Gastrocnemius medialis (tissue), 4 donors: ENCODE data around the gene PPP4C. TPM values are rescaled to one million over a fixed set of nuclear protein-coding genes. Genes with fewer than 3 reads are reported as not detected.

Experiments used
- ATAC-seq, 2 donors: fragments of 150-250 bp; one replicate each; pipeline ENCODE4 v1.9.1; 2016
- DNase-seq, 2 donors: peaks; one replicate each; pipeline ENCODE4 v3.0.0-alpha.2; 2019
- H3K27ac ChIP-seq, 4 donors: fragments of 200-600 bp; sonication (generic); 1 replicate in 1 of 4; 2 replicates in 3 of 4; pipeline ENCODE4 v1.5.1; 2016 to 2018; ENCODE audit warnings: mild to moderate bottlenecking in 2 of 4, moderate library complexity in 1 of 4
- H3K27me3 ChIP-seq, 3 donors: fragments of 200-600 bp; sonication (generic) in 2 of 3; 1 replicate in 1 of 3; 2 replicates in 2 of 3; pipeline versions ENCODE4 v1.5.1 to v1.6.0; 2016 to 2019; ENCODE audit warnings: mild to moderate bottlenecking in 1 of 3, moderate library complexity in 1 of 3
- H3K36me3 ChIP-seq, 2 donors: fragments of 200-600 bp; sonication (generic) in 1 of 2; one replicate each; pipeline ENCODE4 v1.5.1; 2017 to 2018
- H3K4me1 ChIP-seq, 2 donors: fragments of 200-600 bp; sonication (generic) in 1 of 2; one replicate each; pipeline ENCODE4 v1.5.1; 2016 to 2017; ENCODE audit warnings: mild to moderate bottlenecking in 2 of 2
- H3K4me3 ChIP-seq, 4 donors: fragments of 200-600 bp; sonication (generic) in 3 of 4; 1 replicate in 1 of 4; 2 replicates in 3 of 4; pipeline ENCODE4 v1.5.1; 2016 to 2019; ENCODE audit warnings: mild to moderate bottlenecking in 2 of 4
- H3K9me3 ChIP-seq, 3 donors: fragments of 200-600 bp; sonication (generic) in 2 of 3; 1 replicate in 1 of 3; 2 replicates in 2 of 3; pipeline ENCODE4 v1.5.1; 2016 to 2019
- CTCF ChIP-seq, 5 experiments: fragments of 450-650 bp in 3 of 5; fragments of 200-600 bp in 2 of 5; sonication (generic) in 2 of 5; IDR thresholded peaks in 4 of 5; conservative IDR thresholded peaks in 1 of 5; 1 replicate in 4 of 5; 2 replicates in 1 of 5; pipeline ENCODE4 v1.5.1; 2016 to 2019; ENCODE audit warnings: antibody characterized with exemption in 5 of 5, mild to moderate bottlenecking in 3 of 5, moderate library complexity in 3 of 5
- POLR2A ChIP-seq, 2 donors: fragments of 450-650 bp; IDR thresholded peaks; one replicate each; pipeline ENCODE4 v1.6.1; 2017; ENCODE audit warnings: antibody characterized with exemption in 2 of 2, mild to moderate bottlenecking in 2 of 2, moderate library complexity in 2 of 2
- in situ Hi-C, 4 donors: fragments of 200-750 bp; cut with MboI; loops; one replicate each; pipeline versions ENCODE4 v1.15.0 to v1.8.0; 2017; ENCODE audit warnings: low sequenced_read_pairs in 4 of 4
- intact Hi-C: fragments of 100-400 bp; cut with DNase I; formaldehyde crosslinking; loops from one replicate; pipeline ENCODE4 v1.15.1; 2023; ENCODE audit warnings: low total_unique reads
- total RNA-seq, 4 donors: library from RNA; depleted of rRNA; stranded (reverse); fragments of >200 nt; gene quantifications; one replicate each; pipeline versions ENCODE4 v1.1.0 to v1.2.3, GENCODE V29; 2016

PPP4C gene
- total RNA-seq, 4 donors from 2014 or later, result 23.8 to 64.3 (median 44.7) TPM

- H3K36me3 ChIP-seq, result peaks cover 0 to 38% of the 10 kb centered on the region in 2 donors
- in situ Hi-C loops (loop anchor here in 2 of 4 donors (25.0 kb wide), 2 partner anchors 297 to 347 kb away; partner anchors contain the start of genes CD2BP2 (in 1 of the 2), MYL11 (in 1 of the 2), TBC1D10B (in 1 of the 2) and ZNF771 (in 1 of the 2)), intact Hi-C loops (loop anchor here (1.0 to 10.0 kb wide), 5 partner anchors 31 to 1527 kb away; partner anchors contain the start of genes MAPK3, NUPR1 and YPEL3)
- peak within 1 kb of the TSS; percentile 97 to 100 (median 100) for H3K27ac ChIP-seq
- ATAC-seq (peak; percentile 56 to 67), DNase-seq (peak; percentile 97 to 98)
- H3K4me1 ChIP-seq, result peaks cover 70 to 76% of the 10 kb centered on the region in 2 donors
- peak within 1 kb of the TSS; percentile 75 to 91 (median 85) for H3K4me3 ChIP-seq
- no peaks in the 10 kb centered on the region for H3K9me3 ChIP-seq
- TF ChIP-seq CTCF (IDR thresholded peaks at IDR 0.05 in 4 of 5, conservative IDR thresholded peaks at IDR 0.05 in 1 of 5) (peak in 1 of 5 experiments; percentile 8), POLR2A (IDR thresholded peaks at IDR 0.05) (peak; percentile 99)
- no peaks in the 10 kb centered on the region for H3K27me3 ChIP-seq
Observed at GRCh38 chr16:30065102-30065942, 10.5 kb upstream of the PPP4C start, which contains the start of gene ALDOA. Gene ALDOA (plus strand): TSS chr16:30065760. CDS start chr16:30066898, 1,138 bp downstream.

- no peak for ATAC-seq
- TF ChIP-seq POLR2A (IDR thresholded peaks at IDR 0.05) (no peak), CTCF (IDR thresholded peaks at IDR 0.05 in 4 of 5, conservative IDR thresholded peaks at IDR 0.05 in 1 of 5) (no peak)
- in situ Hi-C loops (loop anchor here in 2 of 4 donors (25.0 kb wide), 2 partner anchors 296 to 346 kb away; partner anchors contain the start of genes CD2BP2 (in 1 of the 2), MYL11 (in 1 of the 2), TBC1D10B (in 1 of the 2) and ZNF771 (in 1 of the 2)), intact Hi-C loops (loop anchor here (1.0 to 10.0 kb wide), 5 partner anchors 30 to 1527 kb away; partner anchors contain the start of genes MAPK3, NUPR1 and YPEL3)
- Histone ChIP-seq H3K4me1 (peaks cover 64 to 69% of the 10 kb centered on the region in 2 donors), H3K4me3 (peak overlapping the region; percentile 75 to 91 (median 85)), H3K36me3 (peaks cover 0 to 47% of the 10 kb centered on the region in 2 donors), H3K27ac (peak overlapping the region; percentile 97 to 100 (median 100)), H3K27me3 (no peaks in the 10 kb centered on the region), H3K9me3 (no peaks in the 10 kb centered on the region)
- no peak for DNase-seq
Observed at GRCh38 chr16:30065943-30066760, 9.6 kb upstream of the PPP4C start.

- Histone ChIP-seq H3K27me3 (no peaks in the 10 kb centered on the region), H3K4me3 (peak overlapping the region; percentile 75 to 91 (median 85)), H3K36me3 (peaks cover 0 to 55% of the 10 kb centered on the region in 2 donors), H3K27ac (peak overlapping the region; percentile 97 to 100 (median 100)), H3K9me3 (no peaks in the 10 kb centered on the region), H3K4me1 (peaks cover 57 to 61% of the 10 kb centered on the region in 2 donors)
- ATAC-seq, result peak in 1 of 2 donors; percentile 2
- in situ Hi-C loops, result loop anchor here in 2 of 4 donors (25.0 kb wide), 2 partner anchors 295 to 345 kb away; partner anchors contain the start of genes CD2BP2 (in 1 of the 2), MYL11 (in 1 of the 2), TBC1D10B (in 1 of the 2) and ZNF771 (in 1 of the 2)
- intact Hi-C loops, result loop anchor here (1.0 to 10.0 kb wide), 2 partner anchors 8 to 348 kb away; partner anchors contain the start of gene PPP4C
- TF ChIP-seq POLR2A (IDR thresholded peaks at IDR 0.05) (peak; percentile 45 to 54), CTCF (IDR thresholded peaks at IDR 0.05 in 4 of 5, conservative IDR thresholded peaks at IDR 0.05 in 1 of 5) (no peak)
- peak; percentile 57 to 83 for DNase-seq
Observed at GRCh38 chr16:30066761-30067583, 8.8 kb upstream of the PPP4C start.
